HEK293 (cell line): ENCODE results near the gene MYO1B.

Experiments used
- CTCF ChIA-PET: fragments of 350-600 bp; formaldehyde crosslinking; extraction: SDS; loops from one replicate; lab custom pipeline; 2021; ENCODE audit warnings: antibody characterized with exemption; lab: Yijun Ruan, JAX
- POLR2A ChIA-PET: fragments of 300-600 bp; formaldehyde crosslinking; extraction: SDS; loops from one replicate; lab custom pipeline; 2020; ENCODE audit warnings: antibody characterized with exemption, inconsistent platforms; lab: Yijun Ruan, JAX
- H3K27ac ChIP-seq: fragments of 200-500 bp; sonication (Bioruptor generic); 2 replicates; pipeline ENCODE4 v1.5.1; 2014; ENCODE audit warnings: low read depth, low read length, control low read depth, inconsistent platforms; ENCODE audit errors: extremely low read depth
- H3K36me3 ChIP-seq, 2 experiments: fragments of 200-500 bp in 1 of 2; sonication (Bioruptor generic) in 1 of 2; 1 replicate in 1 of 2; 2 replicates in 1 of 2; pipeline ENCODE4 v1.5.1; 2014 to 2017; ENCODE audit warnings: inconsistent platforms in 2 of 2, low read length in 2 of 2; ENCODE audit not compliant: control insufficient read depth in 2 of 2, insufficient read depth in 1 of 2
- H3K4me1 ChIP-seq: fragments of 200-500 bp; sonication (Bioruptor generic); 2 replicates; pipeline ENCODE4 v1.5.1; 2014; ENCODE audit warnings: mild to moderate bottlenecking, low read length, inconsistent platforms; ENCODE audit not compliant: control insufficient read depth, insufficient read depth
- H3K4me3 ChIP-seq: 2 replicates; pipeline ENCODE4 v1.5.1; 2011; ENCODE audit warnings: low read depth, mild to moderate bottlenecking, control low read depth, low read length, moderate library complexity
- H3K9me3 ChIP-seq: fragments of 200-500 bp; sonication (Bioruptor generic); 2 replicates; pipeline ENCODE4 v1.5.1; 2014; ENCODE audit warnings: low read depth, low read length, inconsistent platforms; ENCODE audit not compliant: control insufficient read depth, insufficient read depth
- HOXD13 ChIP-seq: sonication (generic); formaldehyde crosslinking; IDR thresholded peaks from 2 replicates; pipeline ENCODE4 v1.8.0; 2022; ENCODE audit warnings: missing genetic modification reagents, borderline replicate concordance
- KLF17 ChIP-seq: fragments of 450-650 bp; formaldehyde crosslinking; IDR thresholded peaks from 2 replicates; pipeline ENCODE4 v1.5.1; 2016; ENCODE audit warnings: missing biosample characterization, missing genetic modification characterization
- ZBTB26 ChIP-seq: fragments of 450-650 bp; formaldehyde crosslinking; optimal IDR thresholded peaks from 2 replicates; pipeline ENCODE3; 2016; ENCODE audit warnings: missing biosample characterization, mild to moderate bottlenecking, missing genetic modification characterization
- ZFP3 ChIP-seq: fragments of 450-650 bp; formaldehyde crosslinking; IDR thresholded peaks from 2 replicates; pipeline ENCODE4 v1.5.1; 2016; ENCODE audit warnings: low read depth, missing biosample characterization, missing genetic modification characterization
- ZNF138 ChIP-seq: fragments of 450-650 bp; formaldehyde crosslinking; IDR thresholded peaks from 2 replicates; pipeline ENCODE4 v1.5.1; 2016; ENCODE audit warnings: missing biosample characterization, missing genetic modification characterization, borderline replicate concordance
- ZNF221 ChIP-seq: fragments of 450-650 bp; formaldehyde crosslinking; IDR thresholded peaks from 2 replicates; pipeline ENCODE4 v1.5.1; 2017; ENCODE audit warnings: missing biosample characterization, missing genetic modification characterization, borderline replicate concordance
- ZNF223 ChIP-seq: fragments of 450-650 bp; formaldehyde crosslinking; IDR thresholded peaks from 2 replicates; pipeline ENCODE4 v1.5.1; 2016; ENCODE audit warnings: missing biosample characterization, missing genetic modification characterization
- ZNF510 ChIP-seq: fragments of 450-650 bp; formaldehyde crosslinking; IDR thresholded peaks from 2 replicates; pipeline ENCODE4 v1.5.1; 2018; ENCODE audit warnings: mild to moderate bottlenecking, missing genetic modification characterization, missing biosample characterization; ENCODE audit not compliant: insufficient replicate concordance
- ZNF521 ChIP-seq: fragments of 450-650 bp; formaldehyde crosslinking; IDR thresholded peaks from 2 replicates; pipeline ENCODE4 v1.5.1; 2017; ENCODE audit warnings: missing biosample characterization, mild to moderate bottlenecking, missing genetic modification characterization
- ZNF571 ChIP-seq: fragments of 450-650 bp; formaldehyde crosslinking; IDR thresholded peaks from 2 replicates; pipeline ENCODE4 v1.5.0; 2017; ENCODE audit warnings: missing biosample characterization, missing genetic modification characterization
- ZNF701 ChIP-seq: fragments of 450-650 bp; formaldehyde crosslinking; IDR thresholded peaks from 2 replicates; pipeline ENCODE4 v1.5.1; 2016; ENCODE audit warnings: missing biosample characterization, missing genetic modification characterization
- ZNF704 ChIP-seq: fragments of 450-650 bp; formaldehyde crosslinking; IDR thresholded peaks from 2 replicates; pipeline ENCODE4 v1.5.1; 2016; ENCODE audit warnings: missing biosample characterization, missing genetic modification characterization
- ZNF777 ChIP-seq: fragments of 450-650 bp; formaldehyde crosslinking; IDR thresholded peaks from 2 replicates; pipeline ENCODE4 v1.5.1; 2017; ENCODE audit warnings: missing biosample characterization, missing genetic modification characterization, borderline replicate concordance
- ZSCAN18 ChIP-seq: fragments of 450-650 bp; formaldehyde crosslinking; IDR thresholded peaks from 2 replicates; pipeline ENCODE4 v1.5.1; 2016; ENCODE audit warnings: missing biosample characterization, missing genetic modification characterization
- TF ChIP-seq, protein P1 (sequence below): fragments of 450-650 bp; formaldehyde crosslinking; IDR thresholded peaks from 2 replicates; pipeline ENCODE4 v1.5.1; 2016; ENCODE audit warnings: missing biosample characterization, missing genetic modification characterization, borderline replicate concordance
- TF ChIP-seq, protein P2 (sequence below): fragments of 450-650 bp; formaldehyde crosslinking; IDR thresholded peaks from 2 replicates; pipeline ENCODE4 v1.5.1; 2017; ENCODE audit warnings: missing biosample characterization, missing genetic modification characterization
- TF ChIP-seq, protein P3 (sequence below): fragments of 450-650 bp; formaldehyde crosslinking; IDR thresholded peaks from 2 replicates; pipeline ENCODE4 v1.5.1; 2016; ENCODE audit warnings: missing biosample characterization, missing genetic modification characterization

Gene MYO1B

GRCh38 chr2:191410646-191411436 lies 165.6 kb downstream of the MYO1B start:
- no peaks in the 10 kb centered on the region for H3K9me3 ChIP-seq
- TF ChIP-seq KLF17 (tag by site-specific recombination) (no peak), ZFP3 (tag by site-specific recombination) (no peak), ZNF571 (tag by site-specific recombination) (no peak), ZNF521 (no peak), ZNF701 (tag by site-specific recombination) (no peak), ZNF221 (tag by site-specific recombination) (no peak), ZBTB26 (no peak)
- TF ChIP-seq, protein P1, sequence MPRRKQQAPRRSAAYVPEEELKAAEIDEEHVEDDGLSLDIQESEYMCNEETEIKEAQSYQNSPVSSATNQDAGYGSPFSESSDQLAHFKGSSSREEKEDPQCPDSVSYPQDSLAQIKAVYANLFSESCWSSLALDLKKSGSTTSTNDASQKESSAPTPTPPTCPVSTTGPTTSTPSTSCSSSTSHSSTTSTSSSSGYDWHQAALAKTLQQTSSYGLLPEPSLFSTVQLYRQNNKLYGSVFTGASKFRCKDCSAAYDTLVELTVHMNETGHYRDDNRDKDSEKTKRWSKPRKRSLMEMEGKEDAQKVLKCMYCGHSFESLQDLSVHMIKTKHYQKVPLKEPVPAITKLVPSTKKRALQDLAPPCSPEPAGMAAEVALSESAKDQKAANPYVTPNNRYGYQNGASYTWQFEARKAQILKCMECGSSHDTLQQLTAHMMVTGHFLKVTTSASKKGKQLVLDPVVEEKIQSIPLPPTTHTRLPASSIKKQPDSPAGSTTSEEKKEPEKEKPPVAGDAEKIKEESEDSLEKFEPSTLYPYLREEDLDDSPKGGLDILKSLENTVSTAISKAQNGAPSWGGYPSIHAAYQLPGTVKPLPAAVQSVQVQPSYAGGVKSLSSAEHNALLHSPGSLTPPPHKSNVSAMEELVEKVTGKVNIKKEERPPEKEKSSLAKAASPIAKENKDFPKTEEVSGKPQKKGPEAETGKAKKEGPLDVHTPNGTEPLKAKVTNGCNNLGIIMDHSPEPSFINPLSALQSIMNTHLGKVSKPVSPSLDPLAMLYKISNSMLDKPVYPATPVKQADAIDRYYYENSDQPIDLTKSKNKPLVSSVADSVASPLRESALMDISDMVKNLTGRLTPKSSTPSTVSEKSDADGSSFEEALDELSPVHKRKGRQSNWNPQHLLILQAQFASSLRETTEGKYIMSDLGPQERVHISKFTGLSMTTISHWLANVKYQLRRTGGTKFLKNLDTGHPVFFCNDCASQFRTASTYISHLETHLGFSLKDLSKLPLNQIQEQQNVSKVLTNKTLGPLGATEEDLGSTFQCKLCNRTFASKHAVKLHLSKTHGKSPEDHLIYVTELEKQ (tag by site-specific recombination) = no peak
- TF ChIP-seq, protein P2, sequence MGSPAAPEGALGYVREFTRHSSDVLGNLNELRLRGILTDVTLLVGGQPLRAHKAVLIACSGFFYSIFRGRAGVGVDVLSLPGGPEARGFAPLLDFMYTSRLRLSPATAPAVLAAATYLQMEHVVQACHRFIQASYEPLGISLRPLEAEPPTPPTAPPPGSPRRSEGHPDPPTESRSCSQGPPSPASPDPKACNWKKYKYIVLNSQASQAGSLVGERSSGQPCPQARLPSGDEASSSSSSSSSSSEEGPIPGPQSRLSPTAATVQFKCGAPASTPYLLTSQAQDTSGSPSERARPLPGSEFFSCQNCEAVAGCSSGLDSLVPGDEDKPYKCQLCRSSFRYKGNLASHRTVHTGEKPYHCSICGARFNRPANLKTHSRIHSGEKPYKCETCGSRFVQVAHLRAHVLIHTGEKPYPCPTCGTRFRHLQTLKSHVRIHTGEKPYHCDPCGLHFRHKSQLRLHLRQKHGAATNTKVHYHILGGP (tag by site-specific recombination) = no peak
- TF ChIP-seq, protein P3, sequence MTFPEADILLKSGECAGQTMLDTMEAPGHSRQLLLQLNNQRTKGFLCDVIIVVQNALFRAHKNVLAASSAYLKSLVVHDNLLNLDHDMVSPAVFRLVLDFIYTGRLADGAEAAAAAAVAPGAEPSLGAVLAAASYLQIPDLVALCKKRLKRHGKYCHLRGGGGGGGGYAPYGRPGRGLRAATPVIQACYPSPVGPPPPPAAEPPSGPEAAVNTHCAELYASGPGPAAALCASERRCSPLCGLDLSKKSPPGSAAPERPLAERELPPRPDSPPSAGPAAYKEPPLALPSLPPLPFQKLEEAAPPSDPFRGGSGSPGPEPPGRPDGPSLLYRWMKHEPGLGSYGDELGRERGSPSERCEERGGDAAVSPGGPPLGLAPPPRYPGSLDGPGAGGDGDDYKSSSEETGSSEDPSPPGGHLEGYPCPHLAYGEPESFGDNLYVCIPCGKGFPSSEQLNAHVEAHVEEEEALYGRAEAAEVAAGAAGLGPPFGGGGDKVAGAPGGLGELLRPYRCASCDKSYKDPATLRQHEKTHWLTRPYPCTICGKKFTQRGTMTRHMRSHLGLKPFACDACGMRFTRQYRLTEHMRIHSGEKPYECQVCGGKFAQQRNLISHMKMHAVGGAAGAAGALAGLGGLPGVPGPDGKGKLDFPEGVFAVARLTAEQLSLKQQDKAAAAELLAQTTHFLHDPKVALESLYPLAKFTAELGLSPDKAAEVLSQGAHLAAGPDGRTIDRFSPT (tag by site-specific recombination) = no peak
- TF ChIP-seq, all 188 proteins: peak for 0
- H3K27ac ChIP-seq = no peak overlapping the region
- CTCF ChIA-PET = interaction anchor here (1.4 kb wide), 1 partner anchor 246 kb away, joined by 3 read pairs; no protein-coding TSS in a partner anchor
- H3K4me3 ChIP-seq = no peak overlapping the region
- peaks cover 26 to 71% of the 10 kb centered on the region in 2 experiments; a peak in 2 of 3 replicates for H3K36me3 ChIP-seq
- no peaks in the 10 kb centered on the region for H3K4me1 ChIP-seq
- POLR2A ChIA-PET = no interaction called here

GRCh38 chr2:191411472-191411871 lies 166.3 kb downstream of the MYO1B start:
- POLR2A ChIA-PET = no interaction called here
- H3K36me3 ChIP-seq = peaks cover 26 to 76% of the 10 kb centered on the region in 2 experiments; a peak in 2 of 3 replicates
- no peak for TF ChIP-seq ZNF704 (tag by site-specific recombination)
- no peak for TF ChIP-seq ZNF223 (tag by site-specific recombination)
- TF ChIP-seq ZNF138 (tag by site-specific recombination) = no peak
- no peak for TF ChIP-seq ZNF510
- no peak for TF ChIP-seq ZSCAN18 (tag by site-specific recombination)
- TF ChIP-seq ZNF777 (tag by site-specific recombination) = no peak
- TF ChIP-seq HOXD13 (CRISPR knock-in tag) = no peak

More at GRCh38 chr2:191411472-191411871, 166.3 kb downstream of the MYO1B start:
- H3K4me1 ChIP-seq = no peaks in the 10 kb centered on the region
- no peak overlapping the region for H3K27ac ChIP-seq
- CTCF ChIA-PET = interaction anchor here (0.6 to 1.4 kb wide), 2 partner anchors 246 to 624 kb away, joined by 3 read pairs; no protein-coding TSS in a partner anchor
- no peak overlapping the region for H3K4me3 ChIP-seq
- no peaks in the 10 kb centered on the region for H3K9me3 ChIP-seq
